HG03457 (cell line): ENCODE results near the gene C12orf43.

ENCODE experiments used
- ATAC-seq: cut with Tn5 transposase; IDR thresholded peaks from one replicate; pipeline ENCODE4 v1.9.1; 2021; ENCODE audit warnings: moderate number of reproducible peaks; ENCODE audit not compliant: unreplicated experiment

C12orf43 gene

DNA sequence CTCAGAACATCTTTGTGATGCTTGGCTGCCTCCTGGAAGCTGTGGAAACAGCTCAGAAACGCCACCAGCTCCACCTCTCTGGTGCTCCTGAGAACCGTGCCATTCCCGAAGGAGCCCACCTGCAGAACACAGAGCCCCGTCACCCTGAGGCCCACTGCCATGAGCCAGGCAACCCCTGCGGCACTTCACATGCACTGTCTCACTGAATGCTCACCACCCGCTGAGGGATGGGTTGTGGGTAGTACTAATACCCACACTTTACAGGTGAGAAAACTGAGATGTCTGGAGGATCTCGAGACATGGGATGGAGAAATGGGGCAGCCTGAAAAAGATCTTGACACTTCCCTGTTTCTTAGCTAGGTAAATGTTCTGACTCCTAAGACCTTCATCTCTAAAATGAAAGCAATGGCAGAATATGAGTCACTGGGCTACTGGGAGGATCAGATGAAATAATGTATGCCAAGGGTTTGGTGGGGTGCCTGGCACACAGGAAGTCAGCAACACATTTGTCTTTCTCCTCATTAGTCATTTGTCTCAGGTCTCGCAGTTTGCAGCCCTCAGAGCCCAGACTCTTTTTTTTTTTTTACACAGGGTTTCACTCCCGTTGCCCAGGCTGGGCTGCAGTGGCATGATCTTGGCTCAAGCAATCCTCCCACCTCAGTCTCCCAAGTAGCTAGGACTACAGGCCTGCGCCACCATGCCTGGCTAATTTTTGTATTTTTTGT, 17.5 kb upstream of the C12orf43 start:
- no peak for ATAC-seq

DNA sequence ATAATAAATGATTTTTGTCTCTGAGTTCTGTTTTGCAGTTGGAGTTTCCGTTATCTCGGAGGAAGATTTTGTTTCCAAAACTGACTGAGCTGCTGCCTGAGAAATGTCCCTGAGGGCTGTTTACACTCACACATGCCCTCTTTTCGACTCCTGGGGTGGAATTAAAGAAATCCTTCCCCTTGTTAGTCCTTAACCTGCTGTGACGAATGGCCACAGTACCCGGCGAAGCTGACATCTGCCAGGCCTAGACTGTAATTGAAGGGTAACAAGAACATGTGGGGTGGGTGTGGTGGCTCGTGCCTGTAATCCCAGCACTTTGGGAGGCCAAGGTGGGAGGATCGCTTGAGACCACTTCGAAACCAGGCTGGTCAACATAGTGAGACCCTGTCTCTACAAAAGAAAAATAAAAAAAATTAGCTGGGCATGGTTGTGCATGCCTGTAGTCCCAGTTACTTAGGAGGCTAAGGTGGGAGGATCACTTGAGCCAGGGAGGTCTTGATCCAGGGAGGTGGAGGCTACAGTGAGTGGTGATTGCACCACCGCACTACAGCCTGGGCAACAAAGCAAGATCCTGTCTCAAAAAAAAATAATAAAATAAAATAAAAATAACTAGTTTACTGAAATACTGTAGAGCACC, 14.4 kb upstream of the C12orf43 start:
- ATAC-seq, result no peak

DNA sequence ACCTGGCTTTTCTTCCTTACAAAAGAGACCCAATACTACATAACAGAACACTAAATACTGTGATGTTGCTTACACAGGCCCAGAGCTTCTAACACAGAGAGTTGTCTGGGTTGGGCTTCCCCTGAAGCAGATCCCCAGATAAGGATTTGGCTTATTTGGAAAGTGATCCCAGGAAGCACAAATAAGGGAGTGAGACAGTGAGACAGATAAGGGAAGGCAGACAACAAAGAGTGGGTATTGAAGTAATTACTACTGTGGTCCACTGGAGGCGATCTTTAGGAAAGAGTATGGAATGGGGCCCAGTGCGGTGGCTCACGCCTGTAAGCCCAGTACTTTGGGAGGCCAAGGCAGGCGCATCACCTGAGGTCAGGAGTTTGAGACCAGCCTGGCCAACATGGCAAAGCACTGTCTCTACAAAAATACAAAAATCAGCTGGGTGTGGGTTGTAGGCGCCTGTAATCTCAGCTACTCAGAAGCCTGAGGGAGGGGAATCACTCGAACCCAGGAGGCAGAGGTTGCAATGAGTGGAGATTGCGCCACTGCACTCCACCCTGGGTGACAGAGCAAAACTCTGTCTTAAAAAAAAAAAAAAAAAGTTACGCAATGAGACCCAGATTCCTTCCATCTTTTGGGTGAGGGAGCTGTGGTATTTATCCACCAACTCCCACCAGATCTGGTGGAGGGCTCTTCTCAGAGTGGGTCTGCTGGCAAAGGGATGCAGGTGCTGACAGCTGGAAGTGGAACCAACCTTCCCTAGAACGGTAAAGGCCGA, 10.2 kb upstream of the C12orf43 start:
- ATAC-seq, result no peak

DNA sequence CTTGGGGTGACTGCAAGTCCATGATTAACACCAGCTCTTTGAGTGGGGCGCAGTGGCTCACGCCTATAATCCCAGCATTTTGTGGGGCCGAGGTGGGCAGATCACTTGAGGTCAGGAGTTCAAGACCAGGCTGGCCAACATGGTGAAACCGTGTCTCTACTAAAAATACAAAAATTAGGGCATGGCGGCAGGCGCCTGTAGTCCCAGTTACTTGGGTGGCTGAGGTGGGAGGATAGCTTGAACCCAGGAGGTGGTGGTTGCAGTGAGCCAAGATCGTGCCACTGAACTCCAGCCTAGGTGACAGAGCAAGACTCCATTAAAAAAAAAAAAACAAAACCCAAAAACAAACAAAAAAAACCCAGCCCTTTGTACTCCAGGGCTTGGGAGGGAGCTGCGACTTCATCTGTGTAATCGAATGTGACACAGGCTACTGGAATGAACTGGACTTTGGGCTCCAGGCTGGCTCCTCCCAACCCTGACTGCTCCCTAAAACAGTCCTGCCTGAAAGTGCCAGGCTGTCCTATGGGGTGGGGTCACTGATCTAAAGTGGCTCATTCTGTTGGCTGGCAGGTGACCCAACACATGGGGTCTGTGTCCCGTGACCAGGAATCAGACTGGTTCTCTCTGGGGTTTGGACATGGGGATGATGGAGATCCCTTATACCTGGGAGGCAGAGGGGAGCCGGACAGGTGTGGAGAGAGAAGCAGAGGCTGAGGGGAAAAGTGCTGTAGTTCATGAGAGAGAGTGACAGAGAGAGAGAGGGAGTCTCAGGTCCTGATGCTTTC, 9.3 kb upstream of the C12orf43 start:
- no peak for ATAC-seq

DNA sequence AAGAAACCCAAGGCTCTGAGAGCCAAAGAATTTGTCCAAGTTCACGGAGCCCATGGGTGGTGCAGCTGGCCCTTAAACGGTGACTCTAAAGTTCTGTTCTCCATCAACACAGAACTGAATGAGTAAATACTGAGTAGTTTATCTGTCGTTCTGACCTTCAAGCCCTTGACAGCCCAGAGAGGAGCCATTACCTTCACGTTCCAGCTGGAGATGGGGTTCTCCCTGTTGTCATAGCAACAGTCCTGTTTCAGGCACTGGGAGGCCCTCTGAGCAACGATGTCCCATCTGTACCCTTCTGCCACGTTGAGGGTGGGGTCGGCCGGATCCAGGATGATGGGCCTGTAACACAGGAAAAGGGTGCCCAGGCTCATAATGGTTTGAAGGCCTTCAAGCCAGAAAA, 7.5 kb upstream of the C12orf43 start:
- ATAC-seq, result no peak

DNA sequence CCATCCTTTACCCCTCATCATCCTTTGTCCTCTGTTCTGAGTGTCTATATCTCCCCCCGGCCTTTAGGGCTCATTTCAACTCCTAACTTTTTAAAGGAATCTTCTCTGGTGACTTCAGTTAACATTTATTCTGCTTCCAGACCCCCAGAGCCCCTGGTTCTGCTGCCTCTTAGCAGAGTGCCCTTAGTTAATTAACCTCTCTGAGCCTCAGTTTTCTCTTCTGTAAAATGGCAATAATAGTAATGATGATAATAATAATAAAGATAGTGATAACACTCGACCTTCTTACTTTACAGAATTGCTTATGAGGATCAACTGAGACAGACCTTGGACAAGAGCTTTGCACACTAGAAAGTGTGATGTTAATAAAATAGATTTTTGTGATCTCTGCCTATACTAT, 6.4 kb upstream of the C12orf43 start:
- ATAC-seq, result no peak

DNA sequence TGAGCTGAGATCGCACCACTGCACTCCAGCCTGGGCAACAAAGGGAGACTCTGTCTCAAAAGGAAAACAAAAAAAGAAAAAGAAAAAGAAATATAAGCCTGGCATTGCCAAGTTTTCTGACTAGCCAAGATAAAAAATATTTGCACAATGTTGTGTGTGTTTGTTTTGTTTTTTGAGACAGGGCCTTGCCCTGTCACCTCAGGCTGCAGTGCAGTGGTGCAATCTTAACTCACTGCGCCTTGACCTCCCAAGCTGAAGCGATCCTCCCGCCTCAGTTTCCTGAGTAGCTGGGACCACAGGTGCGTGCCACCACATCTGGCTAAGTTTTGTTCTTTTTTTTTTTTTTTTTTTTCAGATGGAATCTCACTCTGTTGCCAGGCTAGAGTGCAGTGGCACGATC, 5.5 kb upstream of the C12orf43 start:
- ATAC-seq, result no peak

DNA sequence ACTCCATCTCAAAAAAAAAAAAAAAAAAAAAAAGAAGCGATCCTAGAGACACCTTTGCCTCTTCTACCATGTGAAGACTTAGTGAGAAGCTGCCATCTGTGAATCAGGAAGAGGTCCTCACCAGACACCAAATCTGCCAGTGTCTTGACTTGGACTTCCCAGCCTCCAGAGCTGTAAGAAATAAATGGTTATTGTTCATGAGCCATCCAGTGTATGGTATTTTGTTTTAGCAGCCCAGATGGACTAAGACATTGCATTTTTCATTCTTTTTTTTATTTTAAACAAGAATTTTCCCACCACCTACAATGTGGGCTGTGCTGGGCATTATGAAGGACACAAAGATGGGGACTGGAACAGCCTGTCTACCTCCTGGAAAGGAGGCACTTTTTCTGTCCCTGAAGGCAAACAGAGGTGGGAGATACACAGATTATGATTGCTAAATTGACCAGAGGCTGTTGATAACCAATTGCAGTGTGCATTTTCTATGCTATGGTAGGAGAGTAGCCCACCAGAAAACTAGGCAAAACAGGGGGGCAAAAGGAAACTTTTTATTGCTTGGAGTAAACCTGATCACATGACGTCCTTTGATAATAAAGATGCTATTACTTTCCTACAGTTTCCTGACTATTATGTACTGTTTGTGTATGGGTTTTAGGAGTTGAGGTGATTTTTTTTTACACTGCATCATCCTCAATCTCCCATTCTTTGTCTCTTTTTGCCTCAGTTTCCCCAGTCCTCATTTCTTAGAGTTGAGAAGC, 2.8 kb upstream of the C12orf43 start:
- ATAC-seq, result no peak

DNA sequence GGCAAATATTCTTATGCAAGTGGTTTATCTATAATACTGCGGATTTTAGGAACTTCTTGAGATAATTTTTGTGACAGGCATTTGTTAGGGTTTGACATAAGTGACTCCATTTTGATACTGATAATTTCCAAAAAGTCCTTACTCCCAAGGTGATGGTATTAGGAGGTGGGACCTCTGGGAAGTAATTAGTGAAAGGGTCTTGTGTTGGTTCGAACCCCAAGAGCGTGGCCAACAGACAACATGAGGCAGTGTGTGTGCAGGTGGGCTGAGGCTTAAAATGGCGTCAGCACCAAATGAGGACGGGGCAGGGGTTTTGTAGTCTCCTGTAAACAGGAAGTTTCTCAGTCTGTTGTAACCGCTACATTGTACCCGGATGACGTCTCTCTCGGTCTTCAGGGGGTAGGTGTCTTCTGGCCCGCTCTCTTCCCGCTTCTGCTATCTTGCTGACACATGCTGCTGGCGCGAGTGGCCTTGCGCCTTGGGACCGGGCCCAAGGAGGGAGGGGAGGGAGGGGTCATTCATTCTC, 1.7 kb upstream of the C12orf43 start:
- ATAC-seq, result no peak

DNA sequence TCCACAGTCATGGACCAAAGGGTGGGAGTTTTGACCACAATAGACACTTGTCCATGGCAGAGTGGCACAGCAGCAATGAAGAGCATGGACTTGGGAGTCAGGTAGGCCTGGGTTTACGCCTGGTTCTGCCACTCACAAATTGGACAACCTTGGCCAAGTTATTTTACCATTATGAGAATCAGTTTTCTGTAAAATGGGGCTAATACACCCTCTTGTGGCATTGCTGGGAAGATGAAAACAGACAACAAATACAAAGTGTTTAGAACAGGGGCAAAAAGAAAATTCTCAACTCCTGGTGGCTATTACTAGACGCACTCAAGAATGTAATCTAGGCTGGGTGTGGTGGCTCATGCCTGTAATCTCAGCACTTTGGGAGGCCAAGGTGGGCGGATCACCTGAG, 2.6 kb downstream of the C12orf43 start:
- ATAC-seq, result no peak

DNA sequence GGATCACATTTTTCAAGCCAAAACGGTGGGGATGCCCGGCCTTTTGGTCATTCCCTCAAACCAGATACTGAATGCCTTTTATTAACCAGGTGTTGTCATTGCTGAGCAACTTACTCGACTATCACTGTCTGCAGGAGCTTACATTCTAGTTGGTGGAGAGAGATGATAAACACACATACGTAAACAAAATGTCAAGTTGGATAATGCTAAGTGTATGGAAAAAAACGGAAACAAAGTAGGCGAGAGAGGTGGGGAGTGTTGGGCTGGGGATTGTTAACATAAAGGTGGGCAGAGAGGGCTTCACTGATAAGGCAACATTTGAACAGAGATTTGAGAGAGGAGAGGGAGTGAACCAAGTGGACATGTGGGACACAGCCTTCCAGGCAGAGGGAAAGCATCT, 4.5 kb downstream of the C12orf43 start:
- no peak for ATAC-seq

DNA sequence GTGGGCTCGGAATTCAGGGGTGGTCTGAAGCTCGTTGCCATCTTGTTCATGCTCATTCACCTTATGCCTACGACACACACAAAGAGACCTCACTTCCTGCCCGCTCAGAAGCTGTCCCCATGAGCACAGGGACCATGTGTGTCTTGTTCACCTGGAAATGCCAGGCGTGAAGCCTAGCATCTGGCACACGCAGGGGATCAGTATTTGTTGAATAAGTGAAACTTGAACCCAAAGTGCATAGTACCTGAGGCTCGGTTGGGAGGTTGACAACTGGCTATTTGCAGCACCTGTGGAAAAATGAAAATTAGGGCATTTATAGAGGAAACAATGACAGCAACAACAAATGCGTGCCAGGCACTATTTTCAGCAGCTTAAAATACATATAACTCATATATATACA, 5.4 kb downstream of the C12orf43 start:
- ATAC-seq, result no peak

DNA sequence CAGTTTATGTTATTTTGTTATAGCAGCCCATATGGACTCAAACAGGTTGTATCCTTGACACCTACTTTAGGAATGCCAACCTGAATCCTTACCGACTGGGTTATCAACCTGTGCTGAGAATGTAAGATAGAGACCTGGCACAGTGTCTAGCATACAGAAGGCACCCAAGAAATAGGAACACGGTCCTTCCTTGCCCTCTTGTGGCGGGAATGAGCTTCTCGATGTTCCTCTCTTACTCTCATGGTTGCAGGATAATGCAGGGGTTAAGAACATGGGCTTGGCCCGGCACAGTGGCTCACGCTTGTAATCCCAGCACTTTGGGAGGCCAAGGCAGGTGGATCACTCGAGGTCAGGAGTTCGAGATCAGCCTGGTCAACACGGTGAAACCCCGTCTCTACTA, 6.5 kb downstream of the C12orf43 start:
- no peak for ATAC-seq

DNA sequence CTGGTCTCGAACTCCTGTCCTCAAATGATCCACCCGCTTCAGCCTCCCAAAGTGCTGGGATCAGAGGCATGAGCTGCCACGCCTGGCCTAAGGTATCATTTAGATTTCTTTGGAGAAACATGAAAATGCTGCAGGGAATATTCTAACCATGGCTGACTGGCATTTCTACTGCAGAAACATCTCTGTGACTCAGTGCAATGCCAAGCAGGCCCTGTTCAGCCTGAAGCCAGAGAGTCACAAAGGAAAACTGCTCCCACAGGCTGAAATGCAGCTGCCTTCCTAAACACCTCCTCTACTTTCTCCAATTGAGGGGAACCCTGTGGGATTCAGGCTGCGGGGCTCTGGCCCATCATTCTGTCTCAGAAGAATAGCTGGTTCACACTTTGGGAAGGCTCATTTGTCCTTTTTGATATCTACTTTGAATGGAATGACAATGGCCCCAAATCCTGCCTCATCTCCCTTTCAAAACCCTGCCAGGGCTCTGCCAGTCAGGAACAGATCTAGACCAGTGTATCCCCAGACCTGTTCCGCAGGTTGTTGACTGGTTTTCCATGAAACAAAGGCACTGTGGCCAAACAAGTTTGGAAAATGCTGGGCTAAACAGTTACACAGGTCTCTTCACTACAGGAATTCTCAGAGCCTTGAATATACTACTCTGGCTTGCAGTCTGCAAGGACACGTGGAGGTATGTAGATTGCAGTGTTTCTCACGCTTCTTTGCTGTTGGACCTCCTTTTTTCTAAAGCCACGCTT, 7.8 kb downstream of the C12orf43 start:
- ATAC-seq, result no peak

DNA sequence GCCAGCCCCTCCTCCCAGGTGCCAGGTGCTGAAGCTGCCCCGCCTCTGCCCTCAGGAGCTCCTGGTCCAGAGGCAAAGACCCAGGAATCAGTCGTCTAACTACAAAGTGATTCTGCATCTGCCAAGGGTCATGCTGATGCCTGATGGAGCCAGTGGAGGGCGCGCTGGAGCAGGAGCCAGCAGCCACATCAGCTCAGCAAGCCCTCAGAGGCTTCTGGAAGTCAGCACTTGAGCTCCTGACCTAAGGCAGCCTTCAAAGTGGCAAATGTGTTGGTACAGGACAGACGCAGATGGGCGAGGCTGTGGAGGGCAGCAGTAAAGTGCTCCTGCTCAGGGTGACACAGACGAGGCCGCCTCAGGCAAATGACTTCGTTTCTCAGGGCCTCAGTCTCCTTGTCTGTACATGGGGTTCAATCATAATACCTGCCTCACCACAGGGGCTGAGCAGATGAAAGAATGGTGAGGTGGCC, 10.9 kb downstream of the C12orf43 start:
- no peak for ATAC-seq

DNA sequence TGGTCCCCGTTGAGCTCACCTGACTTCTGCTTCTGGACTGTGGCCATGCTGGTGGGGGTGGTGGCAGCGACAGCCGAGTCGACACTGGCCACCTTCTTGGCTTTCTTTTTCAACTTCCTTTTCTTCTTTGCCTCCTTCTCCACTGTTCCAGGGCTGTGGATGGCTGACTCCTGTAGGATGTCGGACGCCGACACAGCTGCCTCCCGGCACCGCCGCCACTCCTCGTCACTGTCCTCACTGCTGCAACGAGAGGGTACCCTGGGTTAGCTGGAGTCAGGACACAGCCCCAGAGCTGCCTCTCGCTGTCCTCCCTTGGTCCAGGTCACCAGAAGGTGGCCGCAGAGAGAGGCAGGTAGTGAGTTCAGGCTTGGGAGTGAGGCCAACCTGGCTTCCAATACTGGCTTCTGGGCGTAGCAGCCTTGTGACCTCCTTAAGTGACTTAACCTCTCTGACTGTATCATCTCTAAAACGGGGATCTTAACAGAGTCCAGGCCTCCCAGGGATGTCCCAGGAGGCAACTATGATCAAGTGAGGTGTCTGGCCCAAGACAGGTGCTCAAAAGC, 12.0 kb downstream of the C12orf43 start:
- no peak for ATAC-seq

DNA sequence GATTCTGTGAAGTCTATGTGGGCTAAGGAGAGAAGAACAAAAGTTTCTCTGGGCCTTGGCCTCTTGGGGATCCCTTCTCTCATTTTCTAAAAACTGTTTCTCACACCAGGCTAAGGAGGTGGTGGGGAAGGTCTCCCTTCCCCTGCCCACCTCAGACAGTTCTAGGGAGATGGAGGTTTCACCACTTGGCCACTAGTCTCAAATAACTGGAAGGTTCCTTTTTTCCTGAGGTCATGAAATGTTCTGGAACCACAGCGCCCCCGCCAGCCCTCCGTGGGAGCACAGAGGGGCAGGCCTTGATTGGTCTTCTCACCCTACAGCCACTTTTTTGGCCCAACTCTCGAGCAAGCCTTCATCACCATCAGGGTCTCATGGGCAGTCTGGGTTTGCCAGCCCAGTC, 12.6 kb downstream of the C12orf43 start:
- ATAC-seq, result no peak

DNA sequence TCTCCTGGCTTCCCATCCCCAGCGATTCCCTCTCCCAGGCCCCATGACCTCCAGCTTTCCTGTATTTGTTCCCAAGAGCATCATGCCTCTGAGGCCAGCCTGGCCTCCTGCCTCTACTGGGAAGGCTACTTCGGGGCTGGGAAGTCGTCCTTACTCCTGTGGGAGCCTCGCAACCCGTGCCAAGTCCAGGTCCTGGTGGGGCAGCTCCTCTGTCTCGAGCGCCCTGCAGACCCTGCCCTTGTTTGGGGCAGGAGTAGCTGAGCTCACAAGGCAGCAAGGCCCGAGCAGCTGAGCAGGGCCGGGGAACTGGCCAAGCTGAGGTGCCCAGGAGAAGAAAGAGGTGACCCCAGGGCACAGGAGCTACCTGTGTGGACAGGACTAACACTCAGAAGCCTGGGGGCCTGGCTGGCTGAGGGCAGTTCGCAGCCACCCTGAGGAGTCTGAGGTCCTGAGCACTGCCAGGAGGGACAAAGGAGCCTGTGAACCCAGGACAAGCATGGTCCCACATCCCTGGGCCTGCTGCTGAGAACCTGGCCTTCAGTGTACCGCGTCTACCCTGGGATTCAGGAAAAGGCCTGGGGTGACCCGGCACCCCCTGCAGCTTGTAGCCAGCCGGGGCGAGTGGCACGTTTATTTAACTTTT, 14.3 kb downstream of the C12orf43 start:
- ATAC-seq, result no peak

DNA sequence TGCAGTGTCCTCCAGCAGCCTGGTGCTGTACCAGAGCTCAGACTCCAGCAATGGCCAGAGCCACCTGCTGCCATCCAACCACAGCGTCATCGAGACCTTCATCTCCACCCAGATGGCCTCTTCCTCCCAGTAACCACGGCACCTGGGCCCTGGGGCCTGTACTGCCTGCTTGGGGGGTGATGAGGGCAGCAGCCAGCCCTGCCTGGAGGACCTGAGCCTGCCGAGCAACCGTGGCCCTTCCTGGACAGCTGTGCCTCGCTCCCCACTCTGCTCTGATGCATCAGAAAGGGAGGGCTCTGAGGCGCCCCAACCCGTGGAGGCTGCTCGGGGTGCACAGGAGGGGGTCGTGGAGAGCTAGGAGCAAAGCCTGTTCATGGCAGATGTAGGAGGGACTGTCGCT, 15.2 kb downstream of the C12orf43 start:
- ATAC-seq, result no peak
